NCI-H187 (cell line): ENCODE measurements around the gene FMNL2.

Source experiments
- DNase-seq, 2 experiments: peaks; one replicate each; lab custom pipeline; 2025; lab: John Stamatoyannopoulos, UW

Gene FMNL2

GRCh38 chr2:152426801-152427200, 91.8 kb downstream of the FMNL2 start:
- no peak for DNase-seq

- no peak for DNase-seq
These were observed 92.9 kb downstream of the FMNL2 start for GRCh38 chr2:152427902-152428301.

- no peak for DNase-seq
These were observed 94.0 kb downstream of the FMNL2 start for GRCh38 chr2:152428800-152429582.

- DNase-seq, result no peak
These were observed 95.9 kb downstream of the FMNL2 start for GRCh38 chr2:152430876-152431275.

GRCh38 chr2:152431370-152432098, 96.6 kb downstream of the FMNL2 start:
- no peak for DNase-seq

- DNase-seq, result no peak
These were observed 97.3 kb downstream of the FMNL2 start for GRCh38 chr2:152432206-152432653.

- no peak for DNase-seq
These were observed 97.8 kb downstream of the FMNL2 start for GRCh38 chr2:152432765-152433164.

GRCh38 chr2:152433289-152433688, 98.3 kb downstream of the FMNL2 start:
- DNase-seq, result no peak

GRCh38 chr2:152433791-152434190, 98.8 kb downstream of the FMNL2 start:
- DNase-seq, result no peak

- DNase-seq, result no peak
These were observed 99.6 kb downstream of the FMNL2 start for GRCh38 chr2:152434395-152435182.

- DNase-seq, result no peak
These were observed 101.2 kb downstream of the FMNL2 start for GRCh38 chr2:152436148-152436547.

- no peak for DNase-seq
These were observed 102.5 kb downstream of the FMNL2 start for GRCh38 chr2:152437276-152438108.

- DNase-seq, result no peak
These were observed 105.1 kb downstream of the FMNL2 start for GRCh38 chr2:152440049-152440448.

- no peak for DNase-seq
These were observed 105.5 kb downstream of the FMNL2 start for GRCh38 chr2:152440460-152440859.

GRCh38 chr2:152441961-152442360, 107.0 kb downstream of the FMNL2 start:
- no peak for DNase-seq

- DNase-seq, result no peak
These were observed 108.8 kb downstream of the FMNL2 start for GRCh38 chr2:152443771-152444170.

GRCh38 chr2:152444448-152444847, 109.5 kb downstream of the FMNL2 start:
- no peak for DNase-seq

GRCh38 chr2:152445375-152445774, 110.4 kb downstream of the FMNL2 start:
- no peak for DNase-seq

GRCh38 chr2:152445791-152446201, 110.8 kb downstream of the FMNL2 start:
- no peak for DNase-seq

- no peak for DNase-seq
These were observed 111.2 kb downstream of the FMNL2 start for GRCh38 chr2:152446213-152446612.

GRCh38 chr2:152447897-152448296, 112.9 kb downstream of the FMNL2 start:
- DNase-seq, result no peak

GRCh38 chr2:152448606-152449005, 113.6 kb downstream of the FMNL2 start:
- DNase-seq, result no peak
